Loucy (cell line): ENCODE results near the gene PRPF18.

ENCODE experiments used
- CTCF ChIP-seq: fragments of 200-600 bp; sonication (generic); conservative IDR thresholded peaks from 2 replicates; pipeline ENCODE4 v1.5.1; 2014; ENCODE audit warnings: mild to moderate bottlenecking, antibody characterized with exemption, low read length
- EZH2phosphoT487 ChIP-seq: fragments of 200-600 bp; IDR thresholded peaks from 2 replicates; pipeline ENCODE4 v1.6.1; 2018; ENCODE audit warnings: antibody characterized with exemption, mild to moderate bottlenecking, moderate library complexity, borderline replicate concordance

GRCh38 chr10:13624630-13625029, 37.9 kb downstream of the PRPF18 start:
- TF ChIP-seq CTCF (no peak), EZH2phosphoT487 (no peak)
